NOMO-1 (cell line): ENCODE results near the gene ABCC4.
"Not testable (repeated sequence)": the region's sequence is repeated elsewhere in the genome, so short reads cannot be mapped to it uniquely, and the experiment has no call there.

ENCODE experiments used
- DNase-seq, 2 experiments: peaks; one replicate each; lab custom pipeline; 2025; ENCODE audit not compliant: unreplicated experiment in 2 of 2; lab: John Stamatoyannopoulos, UW

ABCC4 gene

GRCh38 chr13:95300625-95301182 is 547 bp downstream of the ABCC4 start:
- DNase-seq = peak; percentile 31 to 48

GRCh38 chr13:95298971-95299621 is 2.2 kb downstream of the ABCC4 start:
- no peak for DNase-seq

GRCh38 chr13:95298169-95298965 is 2.9 kb downstream of the ABCC4 start:
- no peak for DNase-seq

GRCh38 chr13:95296326-95296925 is 4.8 kb downstream of the ABCC4 start:
- no peak for DNase-seq

- DNase-seq = no peak
These were observed 6.2 kb downstream of the ABCC4 start for GRCh38 chr13:95295026-95295425.

- DNase-seq = no peak
These were observed 8.6 kb downstream of the ABCC4 start for GRCh38 chr13:95292622-95293021.

GRCh38 chr13:95289901-95290300 is 11.3 kb downstream of the ABCC4 start:
- not testable (repeated sequence) for DNase-seq

GRCh38 chr13:95289020-95289444 is 12.2 kb downstream of the ABCC4 start:
- peak; percentile 28 to 88 for DNase-seq

GRCh38 chr13:95284436-95284835 is 16.8 kb downstream of the ABCC4 start:
- DNase-seq = no peak

GRCh38 chr13:95279016-95279415 is 22.2 kb downstream of the ABCC4 start:
- DNase-seq = no peak

GRCh38 chr13:95276037-95276505 is 25.2 kb downstream of the ABCC4 start:
- DNase-seq = no peak

- DNase-seq = no peak
These were observed 25.8 kb downstream of the ABCC4 start for GRCh38 chr13:95275322-95276036.

- DNase-seq = not testable (repeated sequence)
These were observed 27.6 kb downstream of the ABCC4 start for GRCh38 chr13:95273592-95274132.

- not testable (repeated sequence) for DNase-seq
These were observed 29.2 kb downstream of the ABCC4 start for GRCh38 chr13:95272076-95272475.

GRCh38 chr13:95269756-95270155 is 31.5 kb downstream of the ABCC4 start:
- DNase-seq = no peak

- not testable (repeated sequence) for DNase-seq
These were observed 32.7 kb downstream of the ABCC4 start for GRCh38 chr13:95268343-95269065.

GRCh38 chr13:95267662-95268342 is 33.4 kb downstream of the ABCC4 start:
- DNase-seq = no peak

GRCh38 chr13:95264225-95264624 is 37.0 kb downstream of the ABCC4 start:
- peak in 1 of 2 experiments; percentile 25 for DNase-seq

GRCh38 chr13:95262837-95263384 is 38.3 kb downstream of the ABCC4 start:
- no peak for DNase-seq
